Prostate gland (tissue), 2 donors: ENCODE measurements around the gene NIBAN1. TPM values are rescaled to one million over a fixed set of nuclear protein-coding genes. Genes with fewer than 3 reads are reported as not detected.

Source experiments
- DNase-seq: peaks from one replicate; pipeline ENCODE4 v3.0.0-alpha.2; 2019; ENCODE audit warnings: low spot score
- H3K27ac ChIP-seq, 2 donors: fragments of 200-600 bp; sonication (generic); 2 replicates each; pipeline ENCODE4 v1.5.1; 2017 to 2019
- H3K27me3 ChIP-seq: fragments of 200-600 bp; sonication (generic); replicated peaks from 2 replicates; pipeline ENCODE4 v1.5.1; 2019; ENCODE audit not compliant: insufficient read depth
- H3K36me3 ChIP-seq, 2 donors: fragments of 200-600 bp; sonication (generic); 1 replicate in 1 of 2; 2 replicates in 1 of 2; pipeline versions ENCODE4 v1.5.1 to v1.8.1; 2017 to 2019
- H3K4me1 ChIP-seq: fragments of 200-600 bp; sonication (generic); replicated peaks from 2 replicates; pipeline ENCODE4 v1.5.1; 2019
- H3K4me3 ChIP-seq, 2 donors: fragments of 200-600 bp; sonication (generic); 2 replicates each; pipeline ENCODE4 v1.5.1; 2017 to 2019
- H3K9me3 ChIP-seq: fragments of 200-600 bp; sonication (generic); 2 replicates; pipeline ENCODE4 v1.5.1; 2017
- CTCF ChIP-seq, 4 experiments: fragments of 200-600 bp in 2 of 4; fragments of 450-650 bp in 2 of 4; sonication (generic) in 2 of 4; IDR thresholded peaks; 1 replicate in 3 of 4; 2 replicates in 1 of 4; pipeline ENCODE4 v1.5.1; 2016 to 2019; ENCODE audit warnings: antibody characterized with exemption in 4 of 4, mild to moderate bottlenecking in 2 of 4, moderate library complexity in 2 of 4
- POLR2A ChIP-seq: fragments of 450-650 bp; IDR thresholded peaks from one replicate; pipeline ENCODE4 v1.6.1; 2016; ENCODE audit warnings: antibody characterized with exemption, mild to moderate bottlenecking
- POLR2AphosphoS5 ChIP-seq: sonication (generic); formaldehyde crosslinking; IDR thresholded peaks from one replicate; pipeline ENCODE4 v1.6.1; 2017; ENCODE audit warnings: antibody characterized with exemption
- WGBS: methylation state at CpG from one replicate; pipeline ENCODE4 v1.1.5; 2018; 5-methylcytosine and 5-hydroxymethylcytosine counted together
- intact Hi-C: fragments of 100-400 bp; cut with DNase I; formaldehyde crosslinking; loops from one replicate; pipeline ENCODE4 v1.14.2; 2022
- total RNA-seq, 2 donors: library from RNA; depleted of rRNA; stranded (reverse); fragments of >200 nt; gene quantifications; one replicate each; pipeline ENCODE4 v1.1.0, GENCODE V29; 2016

Gene NIBAN1
- total RNA-seq, 2 donors from 2014 or later = 47.3 to 97.4 TPM

GRCh38 chr1:184952428-184952827, 21.9 kb downstream of the NIBAN1 start:
- Histone ChIP-seq H3K4me3 (no peak overlapping the region), H3K4me1 (no peaks in the 10 kb centered on the region), H3K36me3 (no peaks in the 10 kb centered on the region), H3K27me3 (no peaks in the 10 kb centered on the region), H3K27ac (no peak overlapping the region), H3K9me3 (no peaks in the 10 kb centered on the region)
- 89% methylated on average over 4 of the region's 4 CpGs for WGBS
- intact Hi-C loops = no loop called here
- DNase-seq = no peak
- TF ChIP-seq POLR2AphosphoS5 = no peak
- TF ChIP-seq POLR2A = no peak
- TF ChIP-seq CTCF (IDR thresholded peaks at IDR 0.05) = no peak

- no peaks in the 10 kb centered on the region for H3K27me3 ChIP-seq
- no peak for DNase-seq
- intact Hi-C loops = no loop called here
- TF ChIP-seq POLR2AphosphoS5 = no peak
- TF ChIP-seq CTCF (IDR thresholded peaks at IDR 0.05) = no peak
- TF ChIP-seq POLR2A = no peak
- WGBS = 94% methylated on average over 3 of the region's 3 CpGs
- H3K27ac ChIP-seq = no peak overlapping the region
- no peak overlapping the region for H3K4me3 ChIP-seq
- H3K36me3 ChIP-seq = no peaks in the 10 kb centered on the region
- H3K9me3 ChIP-seq = no peaks in the 10 kb centered on the region
- H3K4me1 ChIP-seq = no peaks in the 10 kb centered on the region
Measured at GRCh38 chr1:184951788-184952187, 22.5 kb downstream of the NIBAN1 start.

GRCh38 chr1:184950906-184951305, 23.4 kb downstream of the NIBAN1 start:
- DNase-seq = no peak
- intact Hi-C loops = no loop called here
- Histone ChIP-seq H3K4me1 (no peaks in the 10 kb centered on the region), H3K9me3 (no peaks in the 10 kb centered on the region), H3K27me3 (no peaks in the 10 kb centered on the region), H3K4me3 (no peak overlapping the region), H3K36me3 (no peaks in the 10 kb centered on the region), H3K27ac (no peak overlapping the region)
- TF ChIP-seq POLR2A (no peak), CTCF (IDR thresholded peaks at IDR 0.05) (no peak), POLR2AphosphoS5 (no peak)
- WGBS = 91% methylated on average over 2 of the region's 2 CpGs

- Histone ChIP-seq H3K4me3 (no peak overlapping the region), H3K4me1 (no peaks in the 10 kb centered on the region), H3K36me3 (no peaks in the 10 kb centered on the region), H3K9me3 (no peaks in the 10 kb centered on the region), H3K27me3 (no peaks in the 10 kb centered on the region), H3K27ac (no peak overlapping the region)
- TF ChIP-seq POLR2A = no peak
- WGBS = 43% methylated on average over 3 of the region's 3 CpGs
- intact Hi-C loops = no loop called here
- DNase-seq = no peak
Measured at GRCh38 chr1:184950227-184950626, 24.1 kb downstream of the NIBAN1 start.

GRCh38 chr1:184947497-184948256, 26.6 kb downstream of the NIBAN1 start:
- TF ChIP-seq POLR2A (no peak), CTCF (IDR thresholded peaks at IDR 0.05) (no peak), POLR2AphosphoS5 (no peak)
- DNase-seq = no peak
- Histone ChIP-seq H3K36me3 (no peaks in the 10 kb centered on the region), H3K9me3 (no peaks in the 10 kb centered on the region), H3K4me3 (no peak overlapping the region), H3K27ac (no peak overlapping the region), H3K4me1 (no peaks in the 10 kb centered on the region), H3K27me3 (no peaks in the 10 kb centered on the region)
- intact Hi-C loops = no loop called here
- WGBS = 9% methylated on average over 1 of the region's 1 CpG
